ENCODE data around the gene GLTP. TPM values are rescaled to one million over a fixed set of nuclear protein-coding genes. Genes with fewer than 3 reads are reported as not detected.

The GLTP gene
- total RNA-seq, 1 experiment from 2014 or later, result 15.5 TPM

DNA sequence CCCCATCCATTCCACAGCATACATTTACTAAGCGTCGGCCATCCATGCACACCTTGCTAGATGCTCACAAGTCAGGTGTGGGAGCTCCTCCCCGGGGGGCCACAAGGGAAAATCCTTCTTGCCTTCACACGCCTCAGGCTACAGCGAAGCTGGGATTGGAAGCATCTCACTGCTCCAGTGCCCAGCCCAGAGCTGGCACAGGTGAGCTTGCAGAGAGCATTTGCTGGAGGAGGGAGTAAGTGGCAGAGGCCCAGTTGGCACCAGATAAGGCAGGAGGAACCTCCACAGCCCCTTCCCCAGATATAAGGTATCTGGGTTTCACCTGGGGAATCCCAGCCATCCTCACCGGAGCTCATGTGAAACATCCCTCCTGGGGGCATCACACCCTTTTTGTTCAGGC is 49.0 kb downstream of the GLTP start:
- no peaks in the 10 kb centered on the region for H3K36me3 Mint-ChIP-seq (ENCODE audit: insufficient read depth in 1 of 3, low read depth in 3 of 3)
- H3K4me3 Mint-ChIP-seq, result no peak overlapping the region
- Histone ChIP-seq H2AK5ac (ENCODE audit: insufficient read length, low read length) (no peak overlapping the region), H4K20me1 (ENCODE audit: control insufficient read depth, insufficient read depth, insufficient read length) (no peaks in the 10 kb centered on the region), H3K27ac (ENCODE audit: insufficient read length, low read depth, low read length) (no peak overlapping the region), H3K9me3 (ENCODE audit: control insufficient read depth, low read depth, low read length) (no peaks in the 10 kb centered on the region), H2BK120ac (ENCODE audit: low read depth, low read length, poor library complexity, severe bottlenecking) (no peak overlapping the region), H3K79me1 (ENCODE audit: insufficient read depth, low read depth, low read length, poor library complexity, severe bottlenecking) (no peaks in the 10 kb centered on the region), H2BK15ac (ENCODE audit: low read depth, low read length) (no peak overlapping the region), H3K18ac (ENCODE audit: insufficient read length, low read depth, low read length) (no peak overlapping the region), H3T11ph (ENCODE audit: low read length) (no peak overlapping the region), H3K23ac (ENCODE audit: insufficient read length, low read depth, low read length) (no peak overlapping the region), H4K91ac (ENCODE audit: insufficient read length, low read depth, low read length) (no peak overlapping the region), H3K9ac (ENCODE audit: extremely low read depth, insufficient read length, low read length) (no peak overlapping the region), H2BK5ac (ENCODE audit: insufficient read length, low read length) (no peak overlapping the region), H3K56ac (ENCODE audit: insufficient read length, low read depth, low read length) (no peak overlapping the region), H4K8ac (replicated peaks; ENCODE audit: insufficient read length, low read depth, low read length) (no peak overlapping the region), H3K4ac (ENCODE audit: low read depth, low read length) (no peak overlapping the region), H3K79me2 (ENCODE audit: insufficient read depth, low read length) (no peaks in the 10 kb centered on the region), H3K4me2 (ENCODE audit: insufficient read depth, insufficient read length, low read length) (no peak overlapping the region), H3K4me1 (ENCODE audit: insufficient read depth, low read length) (no peaks in the 10 kb centered on the region), H4K5ac (ENCODE audit: insufficient read length, low read depth, low read length) (no peak overlapping the region), H3K27me3 (ENCODE audit: insufficient read depth, low read length) (no peaks in the 10 kb centered on the region), H2AFZ (ENCODE audit: low read length) (no peak overlapping the region), H3K14ac (ENCODE audit: insufficient read depth, low read length) (no peak overlapping the region; the same call in 1 of the 2 replicates), H2BK20ac (ENCODE audit: low read depth, low read length, poor library complexity, severe bottlenecking) (no peak overlapping the region), H3K23me2 (ENCODE audit: insufficient read length, low read depth, low read length, poor library complexity, severe bottlenecking) (no peaks in the 10 kb centered on the region), H2BK12ac (ENCODE audit: insufficient read length, low read depth, low read length) (no peak overlapping the region)
- H3K27me3 Mint-ChIP-seq (ENCODE audit: low read depth), result peaks cover 1% of the 10 kb centered on the region
- H3K9me3 Mint-ChIP-seq, result no peaks in the 10 kb centered on the region; a peak in 1 of 5 replicates
- WGBS (ENCODE audit: extremely low coverage, insufficient read length, low lambda C conversion rate), result no CpG with 5 or more reads among the region's 6 CpGs
- DNase-seq, result no peak
- H3K27ac Mint-ChIP-seq, result peak overlapping the region in 2 of 3 experiments; percentile 12 to 20; a peak in 2 of 7 replicates
- TF ChIP-seq, protein P1, sequence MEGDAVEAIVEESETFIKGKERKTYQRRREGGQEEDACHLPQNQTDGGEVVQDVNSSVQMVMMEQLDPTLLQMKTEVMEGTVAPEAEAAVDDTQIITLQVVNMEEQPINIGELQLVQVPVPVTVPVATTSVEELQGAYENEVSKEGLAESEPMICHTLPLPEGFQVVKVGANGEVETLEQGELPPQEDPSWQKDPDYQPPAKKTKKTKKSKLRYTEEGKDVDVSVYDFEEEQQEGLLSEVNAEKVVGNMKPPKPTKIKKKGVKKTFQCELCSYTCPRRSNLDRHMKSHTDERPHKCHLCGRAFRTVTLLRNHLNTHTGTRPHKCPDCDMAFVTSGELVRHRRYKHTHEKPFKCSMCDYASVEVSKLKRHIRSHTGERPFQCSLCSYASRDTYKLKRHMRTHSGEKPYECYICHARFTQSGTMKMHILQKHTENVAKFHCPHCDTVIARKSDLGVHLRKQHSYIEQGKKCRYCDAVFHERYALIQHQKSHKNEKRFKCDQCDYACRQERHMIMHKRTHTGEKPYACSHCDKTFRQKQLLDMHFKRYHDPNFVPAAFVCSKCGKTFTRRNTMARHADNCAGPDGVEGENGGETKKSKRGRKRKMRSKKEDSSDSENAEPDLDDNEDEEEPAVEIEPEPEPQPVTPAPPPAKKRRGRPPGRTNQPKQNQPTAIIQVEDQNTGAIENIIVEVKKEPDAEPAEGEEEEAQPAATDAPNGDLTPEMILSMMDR (conservative IDR thresholded peaks at IDR 0.05), result no peak
- H3K4me1 Mint-ChIP-seq, result peaks cover 8 to 13% of the 10 kb centered on the region in 2 experiments; a peak in 3 of 4 replicates

Measured in H9 (cell line).